Measurements from ENCODE around the gene SPEM2.

Gene SPEM2

DNA sequence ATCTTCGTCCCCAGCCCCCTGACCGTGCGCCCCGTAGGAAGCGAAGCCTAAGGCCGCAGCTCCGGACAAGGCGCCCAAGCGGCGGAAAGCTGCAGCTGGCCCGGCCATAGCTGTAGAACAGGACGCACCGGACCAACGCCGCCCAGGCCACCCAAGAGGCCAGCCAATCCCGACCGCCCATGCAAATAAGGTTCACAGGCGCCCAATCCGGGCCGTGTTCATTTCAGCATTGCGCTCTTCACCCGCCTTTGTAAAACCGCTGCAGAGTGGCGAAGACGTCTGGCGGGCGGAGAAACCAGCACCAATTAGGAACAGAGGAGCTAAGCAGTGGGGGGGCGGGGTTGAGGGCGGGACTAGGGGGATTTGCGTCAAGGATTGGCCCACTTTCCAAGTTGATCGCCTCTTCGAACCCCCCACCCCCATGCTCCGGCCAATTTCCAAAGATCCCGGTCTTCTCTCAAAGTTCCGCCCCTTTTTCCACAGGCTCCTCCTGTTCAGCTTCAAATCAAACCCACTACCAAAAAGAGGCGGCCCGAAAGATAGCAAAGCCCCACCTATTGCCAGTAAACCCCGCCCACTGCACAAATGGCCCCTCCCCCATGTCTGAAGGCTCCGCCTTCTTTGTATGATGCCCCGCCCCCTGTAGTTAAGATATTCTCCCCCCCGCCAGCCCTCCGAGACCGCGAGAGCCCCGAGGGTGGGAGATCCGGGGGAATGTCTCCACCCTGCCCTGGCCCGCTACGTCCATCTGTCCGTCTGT is 21.3 kb upstream of the SPEM2 start, which contains the start of gene TMEM256:
Gene TMEM256 (minus strand): TSS at position 121 of the 760 bp plus-strand sequence. CDS start 13 bp downstream, at position 108.
- peak; percentile 98 for DNase-seq

DNA sequence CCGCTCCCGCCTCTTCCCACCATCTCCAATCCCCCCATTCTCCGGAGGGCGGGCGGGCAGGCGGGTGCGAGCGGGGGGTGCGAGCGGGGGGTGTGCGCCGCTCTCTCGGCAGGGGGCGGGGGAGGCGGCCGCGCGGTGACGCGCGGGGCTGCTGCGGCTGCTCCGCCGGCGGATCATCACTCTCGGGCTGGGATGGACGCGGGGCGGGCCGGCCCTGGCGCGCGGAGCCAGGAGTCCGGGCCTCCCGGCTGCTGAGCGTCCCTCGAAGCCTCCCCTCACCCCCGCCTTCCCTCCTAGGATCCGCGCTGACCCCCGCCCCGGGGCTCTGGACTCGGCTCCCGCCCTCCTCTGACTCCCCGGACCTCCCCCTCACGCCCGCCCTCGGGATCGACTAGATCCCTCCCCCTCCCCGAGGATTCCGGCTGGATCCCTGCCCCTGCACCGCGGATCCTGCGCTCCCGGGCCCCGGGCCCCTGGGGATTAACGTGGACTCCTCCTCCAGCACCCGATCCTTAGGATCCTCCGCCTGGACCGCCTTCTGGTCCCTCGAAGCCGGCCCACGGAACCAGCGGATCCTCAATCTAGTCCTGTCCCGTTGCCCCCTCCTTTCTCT is 20.6 kb upstream of the SPEM2 start:
- DNase-seq: peak; percentile 51

DNA sequence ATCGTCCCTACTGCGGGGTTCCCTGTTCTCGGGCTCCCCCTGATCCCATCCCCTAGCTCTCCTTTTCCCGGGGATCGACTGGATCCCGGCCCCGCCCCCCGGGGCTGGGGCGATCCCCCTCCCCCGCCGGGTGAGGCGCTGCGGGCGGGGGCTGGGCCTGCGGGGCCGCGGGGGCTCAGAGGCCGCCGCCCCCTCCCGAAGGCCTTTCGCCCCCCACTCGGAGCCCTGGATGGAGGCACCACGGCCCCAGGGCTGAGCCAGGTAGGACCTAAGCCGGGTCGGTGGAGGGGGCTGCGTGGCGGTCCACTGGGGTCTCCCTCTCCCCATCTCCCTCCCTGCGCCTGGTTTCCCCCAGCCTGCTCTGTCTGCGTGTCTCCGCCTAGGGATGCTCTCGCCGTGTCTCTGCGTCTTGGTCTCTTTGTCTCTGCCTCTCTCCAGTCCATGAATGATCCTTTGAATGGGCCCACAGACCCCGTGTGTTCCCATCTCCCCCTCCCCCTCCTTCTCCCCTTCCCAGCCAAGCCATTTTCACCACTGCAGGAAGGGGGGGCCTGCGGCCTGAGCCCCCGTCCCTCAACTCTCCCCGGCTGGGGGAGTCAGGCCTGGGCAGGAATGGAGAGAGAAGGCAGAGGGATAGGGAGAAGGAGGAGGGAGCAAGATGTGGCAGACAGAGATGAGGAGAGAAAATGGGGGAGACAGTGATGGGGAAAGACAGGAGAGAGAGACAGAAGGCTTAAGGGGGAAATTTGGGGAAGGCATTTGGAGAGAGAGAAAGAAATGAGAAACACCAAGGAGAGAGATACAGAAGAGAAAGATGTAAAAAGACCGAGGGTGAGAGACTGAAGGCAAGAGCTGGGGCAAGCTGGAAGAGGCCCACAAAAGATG is 19.8 kb upstream of the SPEM2 start:
- DNase-seq: no peak

DNA sequence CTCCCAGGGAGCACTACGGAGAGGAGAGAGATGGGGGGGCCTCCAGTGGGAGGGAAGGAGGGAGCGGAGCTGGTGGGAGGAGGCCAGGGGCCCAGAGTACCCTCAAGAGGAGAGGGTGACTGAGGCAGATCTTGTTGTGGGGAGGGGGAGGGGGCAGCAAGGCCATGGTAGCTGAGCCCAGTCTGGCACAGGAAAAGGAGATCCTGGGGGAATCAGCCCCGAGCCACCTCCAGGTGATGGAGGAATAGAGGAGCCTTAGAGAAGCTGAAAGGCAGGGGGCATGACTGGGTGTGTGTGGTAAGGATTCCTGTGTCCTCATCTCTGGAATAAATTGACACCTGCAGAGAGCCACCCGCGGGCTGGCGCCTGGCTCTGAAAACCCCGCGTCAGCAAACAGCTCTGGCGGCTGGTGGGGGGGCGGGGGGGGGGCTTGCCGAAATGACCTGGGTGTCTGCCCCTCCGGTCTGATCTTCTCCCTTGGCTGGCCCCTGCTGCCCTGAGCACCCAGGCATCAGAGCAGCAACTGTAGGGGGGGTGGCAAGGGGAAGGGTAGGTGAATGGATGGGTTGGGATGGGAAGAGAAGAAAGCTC is 19.1 kb upstream of the SPEM2 start:
- no peak for DNase-seq

DNA sequence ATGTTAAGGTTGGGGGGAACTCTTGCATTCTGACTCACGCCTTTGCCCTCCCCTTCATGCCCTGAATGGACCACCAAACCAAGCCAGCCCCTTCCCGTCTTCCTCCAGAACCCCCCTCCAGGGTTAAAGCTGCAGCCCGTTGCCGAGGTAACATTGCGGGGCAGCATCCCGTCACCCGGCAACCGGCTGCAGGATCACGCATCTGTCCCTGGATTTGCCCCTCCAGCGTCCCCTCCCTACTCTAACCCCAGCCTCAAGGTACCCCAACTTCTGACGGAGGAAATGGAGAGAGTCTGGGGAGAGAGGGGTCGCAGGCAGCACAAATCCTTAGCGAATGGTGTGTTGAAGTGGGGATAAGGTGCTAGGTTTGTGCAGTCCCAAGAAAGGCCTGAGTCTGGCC is 18.3 kb upstream of the SPEM2 start:
- no peak for DNase-seq

DNA sequence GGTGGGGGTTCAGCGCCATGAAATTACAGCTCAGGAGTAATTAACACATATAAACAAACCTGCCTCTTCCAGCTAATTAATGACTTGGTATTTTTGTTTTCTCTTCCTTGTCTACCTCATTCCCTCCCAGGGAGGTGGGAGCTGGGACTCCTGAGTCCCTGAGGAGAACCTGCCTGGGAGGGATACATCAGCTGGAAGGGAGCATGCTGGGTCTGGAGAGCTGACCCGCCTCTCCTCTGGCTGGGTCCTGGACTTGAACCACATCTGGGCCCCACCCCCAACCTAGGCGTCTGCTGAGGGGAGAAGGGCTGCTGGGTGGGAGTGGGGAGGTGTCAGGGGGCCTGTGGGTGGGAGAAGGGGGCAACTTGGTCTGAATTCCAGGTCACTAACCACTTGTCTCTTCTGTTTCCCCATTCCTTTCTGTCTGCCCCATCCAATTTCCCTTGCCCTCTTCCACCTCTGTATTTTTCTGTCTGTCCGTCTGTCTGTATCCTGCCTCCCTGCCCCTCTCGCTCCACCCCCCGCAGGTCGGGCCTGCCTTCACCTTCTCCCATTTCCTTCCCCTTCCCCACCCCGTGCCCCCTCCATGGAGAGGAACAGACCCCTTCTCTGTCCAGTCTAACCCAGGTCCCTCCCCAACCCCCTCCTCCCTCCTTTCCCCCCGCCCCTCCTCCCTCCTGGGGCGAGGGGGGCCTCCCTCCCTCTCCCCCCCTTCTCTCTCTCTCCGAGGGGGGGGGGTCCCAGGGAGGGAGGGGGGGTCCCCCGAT is 17.7 kb upstream of the SPEM2 start, which contains the start of gene NLGN2:
Gene NLGN2 (plus strand): TSS at position 361 of the 767 bp plus-strand sequence. CDS start 411 bp downstream, outside the sequence.
- no peak for DNase-seq

DNA sequence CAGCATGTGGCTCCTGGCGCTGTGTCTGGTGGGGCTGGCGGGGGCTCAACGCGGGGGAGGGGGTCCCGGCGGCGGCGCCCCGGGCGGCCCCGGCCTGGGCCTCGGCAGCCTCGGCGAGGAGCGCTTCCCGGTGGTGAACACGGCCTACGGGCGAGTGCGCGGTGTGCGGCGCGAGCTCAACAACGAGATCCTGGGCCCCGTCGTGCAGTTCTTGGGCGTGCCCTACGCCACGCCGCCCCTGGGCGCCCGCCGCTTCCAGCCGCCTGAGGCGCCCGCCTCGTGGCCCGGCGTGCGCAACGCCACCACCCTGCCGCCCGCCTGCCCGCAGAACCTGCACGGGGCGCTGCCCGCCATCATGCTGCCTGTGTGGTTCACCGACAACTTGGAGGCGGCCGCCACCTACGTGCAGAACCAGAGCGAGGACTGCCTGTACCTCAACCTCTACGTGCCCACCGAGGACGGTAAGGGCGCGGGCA is 17.1 kb upstream of the SPEM2 start:
- no peak for DNase-seq

DNA sequence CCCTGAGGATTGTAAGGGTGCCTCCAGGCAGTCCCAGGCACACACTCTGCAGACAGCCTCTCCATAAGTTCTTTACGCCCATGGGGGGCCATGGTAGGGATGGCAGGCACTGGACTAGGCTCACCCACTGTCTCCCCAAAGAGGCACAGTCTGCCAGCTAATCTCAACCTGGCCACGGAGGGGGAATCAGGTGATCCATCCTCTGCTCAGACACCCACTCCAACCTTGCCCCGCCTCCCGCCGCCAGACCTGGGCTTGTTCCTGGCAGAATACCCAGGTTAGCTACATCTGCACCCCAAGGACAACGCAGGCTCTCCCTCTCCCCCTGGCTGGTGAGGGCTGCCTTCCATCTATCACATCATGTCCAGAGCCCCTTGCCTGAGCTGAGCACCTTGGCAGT is 16.6 kb upstream of the SPEM2 start:
- DNase-seq: no peak

DNA sequence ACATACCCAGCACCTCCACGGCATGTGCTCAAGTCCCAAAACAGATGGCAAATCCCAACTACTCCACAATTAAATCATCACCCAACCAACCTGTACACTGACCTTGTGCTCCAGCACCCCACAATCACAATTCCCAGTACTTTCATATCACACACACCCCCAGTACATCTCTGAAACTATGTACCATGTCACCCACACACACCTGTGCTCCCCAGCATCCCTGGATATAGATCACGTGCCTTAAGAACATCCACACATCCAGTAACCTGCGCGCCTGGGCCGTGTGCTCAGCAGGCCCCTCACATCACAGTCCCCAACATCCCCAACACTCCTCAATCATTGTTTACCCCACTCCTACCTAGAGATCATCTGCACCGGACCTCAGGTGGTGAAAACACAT is 15.7 kb upstream of the SPEM2 start:
- DNase-seq: no peak

DNA sequence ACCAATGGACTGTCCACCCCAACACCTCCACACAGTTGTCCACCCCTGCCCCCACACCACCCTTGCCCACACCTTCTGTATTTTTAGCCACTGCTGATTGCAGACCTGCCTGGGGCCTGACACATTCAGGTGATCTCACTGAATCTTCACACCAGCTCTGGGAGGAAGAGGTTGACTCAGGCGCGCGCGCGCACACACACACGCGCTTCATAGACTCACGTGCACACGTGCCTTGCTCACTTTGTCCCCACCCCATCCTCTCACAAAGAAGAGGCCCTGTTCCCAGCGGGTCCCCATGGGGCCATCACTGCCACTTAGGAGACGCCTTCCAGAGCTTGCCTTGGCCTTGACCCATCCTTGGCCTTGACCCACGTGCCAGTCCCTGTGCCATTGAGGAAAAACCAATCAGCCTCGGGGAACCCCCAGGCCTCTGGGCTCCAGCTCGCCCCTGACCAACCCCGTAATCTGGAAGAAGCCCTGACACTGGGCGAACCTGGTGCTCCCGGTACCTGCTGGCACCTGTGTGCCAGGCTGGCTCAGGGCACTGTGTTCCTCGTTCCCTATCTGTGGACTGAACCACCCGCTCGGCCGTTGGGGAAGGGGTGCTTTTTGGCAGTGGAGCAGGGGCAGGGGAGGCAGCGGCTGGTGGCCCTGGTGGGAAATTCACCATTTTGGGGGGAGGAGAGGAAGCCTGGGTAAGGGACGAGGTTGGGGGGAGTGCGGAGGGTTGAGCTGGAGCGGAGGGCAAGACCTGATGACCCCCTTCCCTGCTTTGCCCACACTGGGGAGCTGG is 14.6 kb upstream of the SPEM2 start:
- no peak for DNase-seq

DNA sequence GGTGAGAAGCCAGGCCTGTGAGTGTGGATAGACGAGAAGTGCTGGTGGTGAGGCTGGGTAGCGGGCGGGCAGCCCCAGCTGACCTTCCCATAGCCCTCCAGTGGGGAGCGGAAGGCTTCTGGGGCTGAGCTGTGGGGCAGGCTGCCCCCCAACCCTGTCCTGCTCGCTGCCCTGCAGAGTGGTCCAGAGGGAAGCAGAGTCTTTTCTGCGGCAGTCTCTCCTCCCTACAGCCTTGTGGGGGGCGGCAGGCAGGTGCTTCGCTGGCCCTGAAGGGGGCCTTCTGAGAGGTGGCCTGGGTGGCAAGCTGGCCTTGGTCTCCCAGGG is 14.0 kb upstream of the SPEM2 start:
- no peak for DNase-seq

DNA sequence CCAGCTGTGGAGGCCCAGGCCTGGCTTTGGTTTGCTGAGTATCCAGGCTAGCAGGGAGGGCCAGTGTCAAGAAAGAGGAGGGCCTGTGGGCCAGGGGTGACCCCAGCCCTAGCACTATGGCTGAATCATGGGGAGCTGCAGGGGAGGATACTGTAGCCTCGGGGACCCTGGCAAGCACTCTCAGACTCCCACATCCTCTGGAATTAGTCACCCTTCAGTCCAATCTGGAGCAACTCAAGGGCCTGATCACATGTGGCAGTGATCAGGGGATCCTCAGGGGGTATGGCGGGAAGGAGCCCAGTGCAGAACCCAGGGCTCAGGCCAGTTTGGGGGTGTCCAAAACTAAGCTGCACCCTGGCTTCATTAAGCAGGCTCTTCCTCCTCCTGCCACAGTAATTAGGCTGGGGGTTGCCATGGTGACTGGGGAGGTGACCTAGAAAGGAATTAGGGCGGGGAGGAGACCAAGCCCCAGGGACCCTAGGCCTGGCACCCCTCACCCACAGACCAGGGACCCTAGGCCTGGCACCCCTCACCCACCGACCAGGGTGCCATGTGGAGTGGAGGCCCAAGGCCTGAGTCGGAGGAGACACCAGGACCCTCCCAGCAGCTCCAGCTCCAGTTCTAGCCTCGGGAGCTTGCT is 11.9 kb upstream of the SPEM2 start:
- DNase-seq: no peak

DNA sequence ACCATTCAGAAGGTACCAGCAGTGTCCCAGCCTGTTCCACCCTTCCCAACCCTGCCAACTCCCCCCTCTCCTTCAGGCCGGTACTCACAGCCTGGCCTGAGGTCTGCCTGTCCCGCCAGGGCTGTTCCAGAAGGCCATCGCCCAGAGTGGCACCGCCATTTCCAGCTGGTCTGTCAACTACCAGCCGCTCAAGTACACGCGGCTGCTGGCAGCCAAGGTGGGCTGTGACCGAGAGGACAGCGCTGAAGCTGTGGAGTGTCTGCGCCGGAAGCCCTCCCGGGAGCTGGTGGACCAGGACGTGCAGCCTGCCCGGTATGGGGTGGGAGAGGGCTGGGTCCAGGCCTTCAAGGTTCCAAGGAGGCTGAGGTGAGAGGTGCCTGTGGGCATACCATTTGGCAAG is 10.6 kb upstream of the SPEM2 start:
- no peak for DNase-seq

DNA sequence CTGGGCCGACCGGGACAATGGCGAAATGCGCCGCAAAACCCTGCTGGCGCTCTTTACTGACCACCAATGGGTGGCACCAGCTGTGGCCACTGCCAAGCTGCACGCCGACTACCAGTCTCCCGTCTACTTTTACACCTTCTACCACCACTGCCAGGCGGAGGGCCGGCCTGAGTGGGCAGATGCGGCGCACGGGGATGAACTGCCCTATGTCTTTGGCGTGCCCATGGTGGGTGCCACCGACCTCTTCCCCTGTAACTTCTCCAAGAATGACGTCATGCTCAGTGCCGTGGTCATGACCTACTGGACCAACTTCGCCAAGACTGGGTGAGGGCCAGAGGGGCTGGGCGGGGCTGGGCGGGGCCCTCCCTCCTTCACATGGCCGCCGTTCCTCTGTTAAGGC is 9.6 kb upstream of the SPEM2 start:
- no peak for DNase-seq

DNA sequence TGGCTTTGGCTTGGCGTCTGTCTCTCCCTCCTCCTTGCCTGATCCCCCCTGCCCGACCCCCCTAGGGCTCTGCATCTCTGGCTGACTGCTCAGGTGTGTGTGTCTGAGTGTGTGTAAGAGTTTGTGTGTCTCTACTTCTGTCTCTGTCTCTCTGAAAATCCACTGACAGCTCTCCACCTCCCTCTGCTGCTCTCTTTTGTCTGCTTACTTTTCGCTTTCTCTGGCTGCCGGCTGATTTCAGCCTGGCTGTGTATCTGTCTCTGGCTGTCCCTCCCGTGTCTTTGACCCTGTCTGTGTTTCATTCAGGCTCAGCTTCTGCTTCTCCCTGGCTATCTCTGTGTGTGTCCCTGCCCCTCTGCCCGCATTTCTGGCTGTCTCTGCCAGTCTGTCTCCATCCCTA is 9.1 kb upstream of the SPEM2 start:
- no peak for DNase-seq

DNA sequence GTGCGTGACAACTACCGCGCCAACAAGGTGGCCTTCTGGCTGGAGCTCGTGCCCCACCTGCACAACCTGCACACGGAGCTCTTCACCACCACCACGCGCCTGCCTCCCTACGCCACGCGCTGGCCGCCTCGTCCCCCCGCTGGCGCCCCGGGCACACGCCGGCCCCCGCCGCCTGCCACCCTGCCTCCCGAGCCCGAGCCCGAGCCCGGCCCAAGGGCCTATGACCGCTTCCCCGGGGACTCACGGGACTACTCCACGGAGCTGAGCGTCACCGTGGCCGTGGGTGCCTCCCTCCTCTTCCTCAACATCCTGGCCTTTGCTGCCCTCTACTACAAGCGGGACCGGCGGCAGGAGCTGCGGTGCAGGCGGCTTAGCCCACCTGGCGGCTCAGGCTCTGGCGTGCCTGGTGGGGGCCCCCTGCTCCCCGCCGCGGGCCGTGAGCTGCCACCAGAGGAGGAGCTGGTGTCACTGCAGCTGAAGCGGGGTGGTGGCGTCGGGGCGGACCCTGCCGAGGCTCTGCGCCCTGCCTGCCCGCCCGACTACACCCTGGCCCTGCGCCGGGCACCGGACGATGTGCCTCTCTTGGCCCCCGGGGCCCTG is 8.3 kb upstream of the SPEM2 start:
- no peak for DNase-seq

DNA sequence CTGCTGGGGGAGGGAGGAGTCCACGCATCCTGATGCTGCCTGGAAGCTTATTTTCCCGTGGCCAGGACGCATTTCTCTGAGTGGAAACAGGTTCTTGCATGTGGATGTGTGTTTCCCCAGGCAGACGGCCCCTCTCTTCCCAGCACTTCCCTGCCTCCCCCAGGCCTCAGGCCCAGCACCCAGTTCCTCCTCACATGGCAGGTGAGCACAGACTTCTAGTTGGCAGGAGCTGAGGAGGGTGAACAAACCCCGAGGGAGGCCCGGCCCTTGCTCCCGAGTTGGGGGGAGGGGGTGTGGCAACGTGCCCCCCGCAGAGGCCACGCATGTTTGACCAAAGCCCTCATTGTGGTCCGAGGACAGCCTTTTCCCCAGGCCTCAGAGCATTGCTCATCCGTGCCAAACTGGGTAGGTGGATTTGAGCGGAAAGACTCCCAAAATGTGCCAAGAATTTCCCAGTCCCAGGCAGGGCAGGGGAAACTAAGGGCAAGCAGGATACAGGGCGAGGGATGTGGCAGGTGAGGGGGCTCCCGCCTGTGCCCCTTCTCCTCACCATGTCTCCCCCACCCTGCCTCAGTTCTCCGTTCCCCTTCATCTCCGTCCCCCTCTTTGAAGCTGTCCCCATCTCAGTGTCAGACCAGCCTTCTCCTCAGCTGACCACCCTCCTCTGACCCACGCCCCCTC is 6.8 kb upstream of the SPEM2 start:
- DNase-seq: no peak

DNA sequence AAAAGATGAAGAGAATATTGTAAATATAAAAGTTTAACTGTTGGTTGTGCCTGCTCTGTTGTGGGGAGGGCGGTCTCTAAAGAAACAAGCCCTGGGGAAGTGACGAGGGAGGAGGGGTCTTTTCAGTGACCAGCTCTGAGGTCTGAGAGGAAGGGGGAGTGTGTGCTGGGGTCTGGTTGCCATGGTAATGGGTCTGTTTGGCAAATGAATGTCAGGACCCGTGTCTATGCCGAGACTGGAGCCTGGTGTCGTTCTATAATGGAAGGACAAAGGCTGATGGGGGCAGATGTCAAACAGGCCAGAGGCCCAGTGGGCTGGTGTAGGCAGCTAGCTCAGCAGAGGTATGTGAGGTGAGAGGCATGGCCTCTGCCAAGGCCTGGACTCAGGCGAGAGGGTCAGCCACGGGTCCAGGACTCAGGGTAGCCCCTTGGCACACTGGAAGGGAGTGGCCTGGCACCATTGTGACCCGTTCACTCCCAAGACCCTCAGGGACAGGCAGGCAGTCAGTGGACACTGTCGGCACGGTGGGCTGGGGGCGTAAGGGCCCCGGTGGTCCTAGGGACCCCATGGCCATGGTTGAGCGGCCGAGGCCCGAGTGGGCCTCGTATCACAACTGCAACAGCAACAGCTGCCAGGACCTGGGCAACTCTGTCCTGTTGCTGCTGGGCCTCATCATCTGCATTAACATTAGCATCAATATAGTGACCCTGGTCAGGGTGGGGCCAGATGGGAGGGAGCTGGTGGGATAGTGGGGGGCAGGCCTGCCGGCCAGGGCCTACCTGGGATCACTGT is 5.4 kb upstream of the SPEM2 start, which contains the start of gene SPEM1:
Gene SPEM1 (plus strand): TSS at position 506 of the 792 bp plus-strand sequence. CDS start 61 bp downstream, at position 567.
- DNase-seq: no peak

DNA sequence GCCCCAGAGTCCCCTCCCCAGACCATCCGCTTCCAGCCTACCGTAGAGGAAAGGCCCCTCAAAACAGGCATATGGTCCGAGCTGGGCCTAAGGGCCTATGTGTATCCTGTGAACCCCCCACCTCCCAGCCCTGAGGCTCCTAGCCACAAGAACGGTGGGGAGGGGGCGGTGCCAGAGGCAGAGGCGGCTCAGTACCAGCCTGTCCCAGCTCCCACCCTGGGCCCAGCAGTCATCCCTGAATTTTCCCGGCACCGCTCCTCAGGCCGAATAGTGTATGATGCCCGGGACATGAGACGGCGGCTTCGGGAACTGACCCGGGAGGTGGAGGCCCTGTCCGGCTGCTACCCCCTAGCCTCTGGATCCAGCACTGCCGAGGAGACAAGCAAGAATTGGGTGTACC is 4.2 kb upstream of the SPEM2 start:
- no peak for DNase-seq

Measured in T1000 (cell line).